Urinary bladder (tissue), 4 donors: ENCODE results near the gene SLFN5. TPM values are rescaled to one million over a fixed set of nuclear protein-coding genes. Genes with fewer than 3 reads are reported as not detected.
"Not testable (repeated sequence)": the region's sequence is repeated elsewhere in the genome, so short reads cannot be mapped to it uniquely, and the experiment has no call there.

Source experiments
- DNase-seq: peaks from one replicate; pipeline ENCODE4 v3.0.0-alpha.2; 2015; ENCODE audit errors: extremely low spot score
- H3K27ac ChIP-seq: one replicate; pipeline ENCODE4 v1.5.1; 2013; ENCODE audit warnings: low read depth, mild to moderate bottlenecking, moderate library complexity
- H3K36me3 ChIP-seq: one replicate; pipeline ENCODE4 v1.6.1; 2013; ENCODE audit warnings: mild to moderate bottlenecking, moderate library complexity; ENCODE audit not compliant: insufficient read depth
- H3K4me1 ChIP-seq: one replicate; pipeline ENCODE4 v1.6.1; 2013; ENCODE audit warnings: mild to moderate bottlenecking, moderate library complexity; ENCODE audit not compliant: insufficient read depth
- H3K4me3 ChIP-seq: one replicate; pipeline ENCODE4 v1.5.1; 2013; ENCODE audit warnings: low read depth, low read length
- WGBS: extraction: QIAGEN DNeasy Blood & Tissue Kit; methylation state at CpG from one replicate; pipeline ENCODE4 v1.1.7; 2013; 5-methylcytosine and 5-hydroxymethylcytosine counted together
- polyA plus RNA-seq: library from polyadenylated mRNA; stranded (reverse); fragments of 200-250 nt; gene quantifications from one replicate; pipeline ENCODE4 v1.2.3, GENCODE V29; 2013
- total RNA-seq: library from RNA; depleted of rRNA; stranded (reverse); fragments of >200 nt; gene quantifications from one replicate; pipeline ENCODE4 v1.2.3, GENCODE V29; 2014
- donor health status: healthy with polysubstance abuse.
- donor health status: healthy.

SLFN5 gene
- total and polyA plus RNA-seq, 2 donors, result 12.6 to 30.3 TPM

- Histone ChIP-seq H3K27ac (no peak overlapping the region), H3K4me3 (no peak overlapping the region), H3K36me3 (no peaks in the 10 kb centered on the region), H3K4me1 (no peaks in the 10 kb centered on the region)
- no peak for DNase-seq
- 69% methylated on average over 1 of the region's 1 CpG for WGBS
These were observed 44.5 kb downstream of the SLFN5 start for GRCh38 chr17:35287286-35287811.

- Histone ChIP-seq H3K36me3 (no peaks in the 10 kb centered on the region), H3K27ac (no peak overlapping the region), H3K4me1 (no peaks in the 10 kb centered on the region), H3K4me3 (no peak overlapping the region)
- 71% methylated on average over 1 of the region's 1 CpG for WGBS
- DNase-seq, result no peak
These were observed 46.4 kb downstream of the SLFN5 start for GRCh38 chr17:35289222-35289621.

- no peaks in the 10 kb centered on the region for H3K4me1 ChIP-seq
- WGBS, result 66% methylated on average over 1 of the region's 1 CpG
- no peak overlapping the region for H3K27ac ChIP-seq
- H3K36me3 ChIP-seq, result no peaks in the 10 kb centered on the region
- no peak for DNase-seq
- H3K4me3 ChIP-seq, result no peak overlapping the region
These were observed 48.9 kb downstream of the SLFN5 start for GRCh38 chr17:35291802-35292201.

GRCh38 chr17:35293151-35293847 lies 50.4 kb downstream of the SLFN5 start:
- Histone ChIP-seq H3K27ac (no peak overlapping the region), H3K4me1 (no peaks in the 10 kb centered on the region), H3K4me3 (no peak overlapping the region), H3K36me3 (no peaks in the 10 kb centered on the region)
- 54% methylated on average over 1 of the region's 1 CpG for whole genome bisulfite sequencing
- no peak for DNase-seq

GRCh38 chr17:35294756-35295155 lies 51.9 kb downstream of the SLFN5 start:
- no peak for DNase-seq
- Histone ChIP-seq H3K27ac (no peak overlapping the region), H3K36me3 (no peaks in the 10 kb centered on the region), H3K4me3 (no peak overlapping the region), H3K4me1 (no peaks in the 10 kb centered on the region)
- 70% methylated on average over 1 of the region's 1 CpG for WGBS

- DNase-seq, result no peak
- no peaks in the 10 kb centered on the region for H3K4me1 ChIP-seq
- H3K4me3 ChIP-seq, result no peak overlapping the region
- 80% methylated on average over 1 of the region's 1 CpG for WGBS
- no peaks in the 10 kb centered on the region for H3K36me3 ChIP-seq
- H3K27ac ChIP-seq, result no peak overlapping the region
These were observed 52.8 kb downstream of the SLFN5 start for GRCh38 chr17:35295686-35296085.

GRCh38 chr17:35297666-35298065 lies 54.8 kb downstream of the SLFN5 start:
- H3K27ac ChIP-seq, result no peak overlapping the region
- WGBS, result 76% methylated on average over 2 of the region's 2 CpGs

GRCh38 chr17:35298639-35299038 lies 55.8 kb downstream of the SLFN5 start:
- Histone ChIP-seq H3K4me3 (no peak overlapping the region), H3K4me1 (no peaks in the 10 kb centered on the region), H3K27ac (no peak overlapping the region), H3K36me3 (no peaks in the 10 kb centered on the region)
- DNase-seq, result no peak

More at GRCh38 chr17:35297666-35298065, 54.8 kb downstream of the SLFN5 start:
- no peaks in the 10 kb centered on the region for H3K36me3 ChIP-seq
- DNase-seq, result no peak
- H3K4me3 ChIP-seq, result no peak overlapping the region
- no peaks in the 10 kb centered on the region for H3K4me1 ChIP-seq

GRCh38 chr17:35299135-35299534 lies 56.3 kb downstream of the SLFN5 start:
- WGBS, result 72% methylated on average over 5 of the region's 5 CpGs
- H3K36me3 ChIP-seq, result no peaks in the 10 kb centered on the region

GRCh38 chr17:35309345-35309744 lies 66.5 kb downstream of the SLFN5 start:
- not testable (repeated sequence) for H3K36me3 ChIP-seq, H3K4me3 ChIP-seq, H3K27ac ChIP-seq, H3K4me1 ChIP-seq, DNase-seq
- WGBS, result 75% methylated on average over 3 of the region's 3 CpGs

More at GRCh38 chr17:35299135-35299534, 56.3 kb downstream of the SLFN5 start:
- no peaks in the 10 kb centered on the region for H3K4me1 ChIP-seq
- no peak overlapping the region for H3K4me3 ChIP-seq
- DNase-seq, result peak; percentile 35
- no peak overlapping the region for H3K27ac ChIP-seq

- no peaks in the 10 kb centered on the region for H3K4me1 ChIP-seq
- 69% methylated on average over 3 of the region's 3 CpGs for WGBS
These were observed 69.5 kb downstream of the SLFN5 start for GRCh38 chr17:35312346-35312745.

GRCh38 chr17:35312790-35313711 lies 70.2 kb downstream of the SLFN5 start:
- Histone ChIP-seq H3K4me1 (no peaks in the 10 kb centered on the region), H3K4me3 (no peak overlapping the region), H3K36me3 (no peaks in the 10 kb centered on the region), H3K27ac (peak overlapping the region; percentile 68)
- peak; percentile 23 for DNase-seq
- WGBS, result 19% methylated on average over 20 of the region's 20 CpGs

More at GRCh38 chr17:35312346-35312745, 69.5 kb downstream of the SLFN5 start:
- Histone ChIP-seq H3K36me3 (no peaks in the 10 kb centered on the region), H3K4me3 (no peak overlapping the region), H3K27ac (no peak overlapping the region)
- DNase-seq, result no peak

GRCh38 chr17:35313875-35314409 lies 71.1 kb downstream of the SLFN5 start:
- no peak overlapping the region for H3K27ac ChIP-seq
- no peak for DNase-seq

More at GRCh38 chr17:35313875-35314409, 71.1 kb downstream of the SLFN5 start:
- peak overlapping the region; percentile 12 for H3K4me3 ChIP-seq
- H3K4me1 ChIP-seq, result no peaks in the 10 kb centered on the region
- H3K36me3 ChIP-seq, result no peaks in the 10 kb centered on the region
- 32% methylated on average over 19 of the region's 19 CpGs for WGBS
